Panc1 (cell line): ENCODE data around the gene ALKBH6. TPM values are rescaled to one million over a fixed set of nuclear protein-coding genes. Genes with fewer than 3 reads are reported as not detected.

Experiments used
- ATAC-seq: fragments of 200-7000 bp; cut with Tn5 transposase; 2 replicates; pipeline ENCODE4 v1.9.1; 2020; ENCODE audit warnings: mild to moderate bottlenecking, moderate library complexity
- BruUV-seq: library from RNA; stranded (reverse); fragments of 400-500 nt; replicated peaks from 2 replicates; lab custom pipeline; 2021; lab: Mats Ljungman, UMichigan
- CTCF ChIA-PET: fragments of 300-600 bp; sonication (Branson Sonifier 250); formaldehyde crosslinking; loops from one replicate; lab custom pipeline; 2022; ENCODE audit warnings: antibody characterized with exemption; lab: Charles Lee
- POLR2A ChIA-PET: fragments of 300-600 bp; sonication (Branson Sonifier 250); formaldehyde crosslinking; loops from one replicate; lab custom pipeline; 2022; ENCODE audit warnings: antibody characterized with exemption; lab: Charles Lee
- DNase-seq: peaks from one replicate; pipeline ENCODE4 v3.0.0-alpha.2; 2010; ENCODE audit warnings: low read depth, low spot score
- H3K27ac ChIP-seq: 2 replicates; pipeline ENCODE4 v1.5.1; 2011; ENCODE audit warnings: mild to moderate bottlenecking, low read length, inconsistent platforms
- H3K27me3 ChIP-seq: fragments of 200-500 bp; sonication (Bioruptor generic); 2 replicates; pipeline ENCODE4 v1.6.0; 2014; ENCODE audit warnings: low read length, inconsistent platforms; ENCODE audit not compliant: control insufficient read depth, insufficient read depth
- H3K36me3 ChIP-seq: fragments of 200-500 bp; sonication (Bioruptor generic); 2 replicates; pipeline ENCODE4 v1.5.1; 2014; ENCODE audit warnings: inconsistent platforms, mild to moderate bottlenecking, low read length, moderate library complexity; ENCODE audit not compliant: control insufficient read depth, insufficient read depth
- H3K4me1 ChIP-seq: 2 replicates; pipeline ENCODE4 v1.5.1; 2011; ENCODE audit warnings: inconsistent platforms, mild to moderate bottlenecking, low read length, moderate library complexity; ENCODE audit not compliant: control insufficient read depth, insufficient read depth
- H3K4me3 ChIP-seq, 2 experiments: 2 replicates each; pipeline ENCODE4 v1.5.1; 2011 to 2012; ENCODE audit warnings: low read depth in 2 of 2, low read length in 2 of 2, mild to moderate bottlenecking in 2 of 2, inconsistent platforms in 1 of 2, moderate library complexity in 1 of 2
- H3K9me3 ChIP-seq: fragments of 200-500 bp; sonication (Bioruptor generic); 2 replicates; pipeline ENCODE4 v1.5.1; 2014; ENCODE audit warnings: low read depth, mild to moderate bottlenecking, inconsistent platforms, low read length, moderate library complexity; ENCODE audit not compliant: control insufficient read depth, insufficient read depth
- CTCF ChIP-seq: fragments of 450-650 bp; IDR thresholded peaks from 2 replicates; pipeline ENCODE4 v1.5.1; 2017; ENCODE audit warnings: mild to moderate bottlenecking
- POLR2AphosphoS5 ChIP-seq: IDR thresholded peaks from 2 replicates; pipeline ENCODE4 v1.6.1; 2012; ENCODE audit warnings: mild to moderate bottlenecking, low read depth, low read length, moderate library complexity
- REST ChIP-seq, 2 experiments: IDR thresholded peaks; 2 replicates each; pipeline ENCODE4 v1.6.1; 2011 to 2012; ENCODE audit warnings: low read depth in 2 of 2, control low read depth in 1 of 2, low read length in 1 of 2, mild to moderate bottlenecking in 1 of 2, moderate library complexity in 1 of 2; ENCODE audit not compliant: insufficient read depth in 1 of 2
- SIN3A ChIP-seq: IDR thresholded peaks from 2 replicates; pipeline ENCODE4 v1.6.1; 2012; ENCODE audit warnings: low read depth, mild to moderate bottlenecking, low read length, moderate library complexity, borderline replicate concordance; ENCODE audit not compliant: insufficient read depth
- TCF7L2 ChIP-seq: IDR thresholded peaks from 2 replicates; pipeline ENCODE4 v1.6.1; 2011; ENCODE audit warnings: mild to moderate bottlenecking, low read depth, low read length, inconsistent platforms
- in situ Hi-C: cut with HindIII; loops from 2 replicates; pipeline ENCODE4 v1.10.0; 2016; ENCODE audit warnings: low sequenced_read_pairs, low pct_unique_long_range_greater_than_20kb
- intact Hi-C: fragments of 100-400 bp; cut with micrococcal nuclease; formaldehyde crosslinking; loops from one replicate; pipeline ENCODE4 v1.10.0; 2022; ENCODE audit not compliant: unreplicated experiment
- total RNA-seq: library from RNA; stranded (reverse); gene quantifications from one replicate; pipeline ENCODE4 v1.2.1, GENCODE V29; 2021; ENCODE audit not compliant: unreplicated experiment

The ALKBH6 gene
- total RNA-seq, 1 experiment from 2014 or later, result 44.8 TPM

- POLR2A ChIA-PET, result no interaction called here
- BruUV-seq, result no TSS peak
- no peak for DNase-seq
- CTCF ChIA-PET, result no interaction called here
- H3K9me3 ChIP-seq, result no peaks in the 10 kb centered on the region
- intact Hi-C loops (no loop called here), in situ Hi-C loops (no loop called here)
- no peak for ATAC-seq
- no peak for TF ChIP-seq POLR2AphosphoS5
- TF ChIP-seq TCF7L2, result no peak
- TF ChIP-seq CTCF, result no peak
- TF ChIP-seq SIN3A, result no peak
- TF ChIP-seq REST (IDR thresholded peaks at IDR 0.05; ENCODE audit: insufficient read depth in 1 of 2, low read depth in 2 of 2, low read length in 1 of 2), result no peak
- H3K27me3 ChIP-seq, result no peaks in the 10 kb centered on the region
- H3K4me1 ChIP-seq, result no peaks in the 10 kb centered on the region
- H3K27ac ChIP-seq, result no peak overlapping the region
- H3K36me3 ChIP-seq, result no peaks in the 10 kb centered on the region
- H3K4me3 ChIP-seq, result no peak overlapping the region
Observed at GRCh38 chr19:36026091-36026876, 12.3 kb upstream of the ALKBH6 start.

DNA sequence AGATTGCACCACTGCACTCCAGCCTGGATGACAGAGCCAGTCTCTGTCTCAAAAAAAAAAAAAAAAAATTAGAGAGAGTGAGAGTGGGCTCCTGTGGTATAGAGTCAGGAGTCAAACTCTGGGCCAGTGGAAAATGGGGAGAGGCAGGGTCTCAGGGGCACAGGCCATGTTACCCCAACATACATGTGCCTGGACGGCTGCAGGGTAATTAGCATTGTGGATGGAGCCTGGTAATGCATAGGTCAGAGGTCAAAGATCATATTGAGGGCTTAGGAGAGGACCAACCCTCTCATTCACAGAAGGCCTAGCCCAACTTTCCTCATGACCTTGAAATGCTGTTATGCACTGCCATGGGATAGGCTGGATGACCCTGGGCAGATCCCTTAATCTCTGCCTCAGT lies 11.5 kb upstream of the ALKBH6 start:
- DNase-seq, result no peak
- ATAC-seq, result no peak
- ChIA-PET CTCF (no interaction called here), POLR2A (no interaction called here)
- intact Hi-C loops, result no loop called here
- Histone ChIP-seq H3K4me1 (no peaks in the 10 kb centered on the region), H3K27ac (no peak overlapping the region), H3K9me3 (no peaks in the 10 kb centered on the region), H3K36me3 (no peaks in the 10 kb centered on the region), H3K27me3 (no peaks in the 10 kb centered on the region), H3K4me3 (no peak overlapping the region)
- in situ Hi-C loops, result no loop called here
- TF ChIP-seq SIN3A (no peak), REST (IDR thresholded peaks at IDR 0.05; ENCODE audit: insufficient read depth in 1 of 2, low read depth in 2 of 2, low read length in 1 of 2) (no peak), POLR2AphosphoS5 (no peak), TCF7L2 (no peak), CTCF (no peak)
- no TSS peak for BruUV-seq
